Muscle layer of duodenum (tissue), 2 donors: ENCODE data around the gene COL23A1.
A peak's percentile ranks its signal among the peaks of the same experiment; 100 is the strongest.
"Not testable (repeated sequence)": the region's sequence is repeated elsewhere in the genome, so short reads cannot be mapped to it uniquely, and the experiment has no call there.

Source experiments
- H3K27ac ChIP-seq: one replicate; pipeline ENCODE4 v1.7.0; 2013; ENCODE audit warnings: mild to moderate bottlenecking, low read length
- H3K27me3 ChIP-seq: one replicate; pipeline ENCODE4 v1.7.0; 2013; ENCODE audit warnings: low read depth, mild to moderate bottlenecking, control low read depth, low read length
- H3K36me3 ChIP-seq, 2 donors: one replicate each; pipeline ENCODE4 v1.7.0; 2013; ENCODE audit warnings: low read length in 2 of 2, control low read depth in 1 of 2, mild to moderate bottlenecking in 1 of 2; ENCODE audit not compliant: insufficient read depth in 2 of 2, control insufficient read depth in 1 of 2
- H3K4me1 ChIP-seq, 2 donors: one replicate each; pipeline ENCODE4 v1.7.0; 2013; ENCODE audit warnings: low read length in 2 of 2, mild to moderate bottlenecking in 2 of 2, control low read depth in 1 of 2, moderate library complexity in 1 of 2; ENCODE audit not compliant: insufficient read depth in 2 of 2, control insufficient read depth in 1 of 2
- H3K4me3 ChIP-seq, 2 donors: one replicate each; pipeline ENCODE4 v1.7.0; 2013; ENCODE audit warnings: low read length in 2 of 2, low read depth in 1 of 2, mild to moderate bottlenecking in 1 of 2
- H3K9me3 ChIP-seq, 2 donors: one replicate each; pipeline ENCODE4 v1.7.0; 2013; ENCODE audit warnings: low read length in 2 of 2, control low read depth in 1 of 2, mild to moderate bottlenecking in 1 of 2; ENCODE audit not compliant: control insufficient read depth in 1 of 2
- donor health status: healthy.

COL23A1 gene

GRCh38 chr5:178495706-178496105, 94.5 kb downstream of the COL23A1 start:
- Histone ChIP-seq H3K4me1 (no peaks in the 10 kb centered on the region), H3K36me3 (no peaks in the 10 kb centered on the region), H3K9me3 (peaks cover 0 to under 1% of the 10 kb centered on the region in 2 donors), H3K4me3 (no peak overlapping the region), H3K27me3 (no peaks in the 10 kb centered on the region), H3K27ac (no peak overlapping the region)

- no peaks in the 10 kb centered on the region for H3K36me3 ChIP-seq
- peaks cover 0 to 5% of the 10 kb centered on the region in 2 donors for H3K9me3 ChIP-seq
- no peak overlapping the region for H3K27ac ChIP-seq
- H3K27me3 ChIP-seq = no peaks in the 10 kb centered on the region
- H3K4me3 ChIP-seq = no peak overlapping the region
- no peaks in the 10 kb centered on the region for H3K4me1 ChIP-seq
These were observed 97.9 kb downstream of the COL23A1 start for GRCh38 chr5:178492278-178492677.

GRCh38 chr5:178490935-178491652, 99.1 kb downstream of the COL23A1 start:
- no peaks in the 10 kb centered on the region for H3K4me1 ChIP-seq
- H3K27ac ChIP-seq = no peak overlapping the region
- peaks cover 0 to 5% of the 10 kb centered on the region in 2 donors for H3K9me3 ChIP-seq
- H3K4me3 ChIP-seq = no peak overlapping the region
- H3K27me3 ChIP-seq = no peaks in the 10 kb centered on the region
- no peaks in the 10 kb centered on the region for H3K36me3 ChIP-seq

- Histone ChIP-seq H3K27ac (no peak overlapping the region), H3K4me1 (no peaks in the 10 kb centered on the region), H3K36me3 (no peaks in the 10 kb centered on the region), H3K27me3 (no peaks in the 10 kb centered on the region), H3K9me3 (peaks cover 0 to 5% of the 10 kb centered on the region in 2 donors), H3K4me3 (no peak overlapping the region)
These were observed 100.8 kb downstream of the COL23A1 start for GRCh38 chr5:178489271-178489976.

GRCh38 chr5:178488696-178489095, 101.5 kb downstream of the COL23A1 start:
- no peaks in the 10 kb centered on the region for H3K4me1 ChIP-seq
- no peak overlapping the region for H3K27ac ChIP-seq
- H3K36me3 ChIP-seq = no peaks in the 10 kb centered on the region
- H3K9me3 ChIP-seq = peaks cover 0 to 5% of the 10 kb centered on the region in 2 donors
- H3K4me3 ChIP-seq = no peak overlapping the region
- H3K27me3 ChIP-seq = no peaks in the 10 kb centered on the region

- H3K4me3 ChIP-seq = no peak overlapping the region
- no peak overlapping the region for H3K27ac ChIP-seq
- no peaks in the 10 kb centered on the region for H3K36me3 ChIP-seq
These were observed 102.1 kb downstream of the COL23A1 start for GRCh38 chr5:178487911-178488600.

GRCh38 chr5:178486878-178487512, 103.2 kb downstream of the COL23A1 start:
- H3K36me3 ChIP-seq = not testable (repeated sequence)

More at GRCh38 chr5:178487911-178488600, 102.1 kb downstream of the COL23A1 start:
- H3K27me3 ChIP-seq = no peaks in the 10 kb centered on the region
- H3K9me3 ChIP-seq = peaks cover 0 to 5% of the 10 kb centered on the region in 2 donors
- H3K4me1 ChIP-seq = no peaks in the 10 kb centered on the region

GRCh38 chr5:178486239-178486641, 104.0 kb downstream of the COL23A1 start:
- Histone ChIP-seq H3K36me3 (no peaks in the 10 kb centered on the region), H3K4me1 (no peaks in the 10 kb centered on the region), H3K27me3 (no peaks in the 10 kb centered on the region), H3K4me3 (peak overlapping the region in 1 of 2 donors; percentile 19), H3K9me3 (peaks cover 0 to 5% of the 10 kb centered on the region in 2 donors), H3K27ac (no peak overlapping the region)

More at GRCh38 chr5:178486878-178487512, 103.2 kb downstream of the COL23A1 start:
- not testable (repeated sequence) for H3K27me3 ChIP-seq, H3K9me3 ChIP-seq, H3K4me1 ChIP-seq, H3K27ac ChIP-seq, H3K4me3 ChIP-seq

GRCh38 chr5:178483620-178484019, 106.6 kb downstream of the COL23A1 start:
- no peak overlapping the region for H3K27ac ChIP-seq
- H3K4me1 ChIP-seq = no peaks in the 10 kb centered on the region
- no peak overlapping the region for H3K4me3 ChIP-seq
- no peaks in the 10 kb centered on the region for H3K36me3 ChIP-seq
- H3K27me3 ChIP-seq = no peaks in the 10 kb centered on the region
- H3K9me3 ChIP-seq = no peaks in the 10 kb centered on the region

GRCh38 chr5:178479261-178479660, 110.9 kb downstream of the COL23A1 start:
- Histone ChIP-seq H3K4me1 (no peaks in the 10 kb centered on the region), H3K4me3 (no peak overlapping the region), H3K27me3 (no peaks in the 10 kb centered on the region), H3K27ac (no peak overlapping the region), H3K9me3 (peaks cover 0 to 3% of the 10 kb centered on the region in 2 donors), H3K36me3 (no peaks in the 10 kb centered on the region)

GRCh38 chr5:178478370-178478769, 111.8 kb downstream of the COL23A1 start:
- Histone ChIP-seq H3K27ac (no peak overlapping the region), H3K9me3 (peaks cover 0 to 3% of the 10 kb centered on the region in 2 donors), H3K27me3 (no peaks in the 10 kb centered on the region), H3K4me1 (no peaks in the 10 kb centered on the region), H3K4me3 (no peak overlapping the region), H3K36me3 (no peaks in the 10 kb centered on the region)
